ENCODE results near the gene CBY2.
A peak's percentile ranks its signal among the peaks of the same experiment; 100 is the strongest.

The CBY2 gene

GRCh38 chr13:45688577-45688976, 13.5 kb upstream of the CBY2 start:
- no peak for ATAC-seq (replicated peaks)
- Mint-ChIP-seq H3K27me3 (peaks cover 0 to 16% of the 10 kb centered on the region in 2 donors), H3K9me3 (peaks cover 0 to 2% of the 10 kb centered on the region in 2 donors), H3K4me3 (no peak overlapping the region), H3K36me3 (no peaks in the 10 kb centered on the region), H3K27ac (no peak overlapping the region), H3K4me1 (no peaks in the 10 kb centered on the region)
- no peak for DNase-seq

GRCh38 chr13:45690636-45691035, 11.5 kb upstream of the CBY2 start:
- Mint-ChIP-seq H3K36me3 (no peaks in the 10 kb centered on the region), H3K4me3 (no peak overlapping the region), H3K27ac (no peak overlapping the region), H3K4me1 (no peaks in the 10 kb centered on the region), H3K9me3 (peaks cover 0 to 2% of the 10 kb centered on the region in 2 donors), H3K27me3 (peaks cover 0 to 16% of the 10 kb centered on the region in 2 donors)
- ATAC-seq (replicated peaks) (no peak), DNase-seq (no peak)

- H3K9me3 Mint-ChIP-seq: peaks cover 0 to 2% of the 10 kb centered on the region in 2 donors
- no peaks in the 10 kb centered on the region for H3K36me3 Mint-ChIP-seq
- H3K27me3 Mint-ChIP-seq: peaks cover 0 to 16% of the 10 kb centered on the region in 2 donors
- no peaks in the 10 kb centered on the region for H3K4me1 Mint-ChIP-seq
- DNase-seq (no peak), ATAC-seq (replicated peaks) (no peak)
- no peak overlapping the region for H3K27ac Mint-ChIP-seq
- no peak overlapping the region for H3K4me3 Mint-ChIP-seq
Observed at GRCh38 chr13:45691251-45691650, 10.9 kb upstream of the CBY2 start.

- ATAC-seq (replicated peaks) (no peak), DNase-seq (no peak)
- H3K4me3 Mint-ChIP-seq: no peak overlapping the region
- peaks cover 0 to 16% of the 10 kb centered on the region in 2 donors for H3K27me3 Mint-ChIP-seq
- H3K9me3 Mint-ChIP-seq: peaks cover 0 to 2% of the 10 kb centered on the region in 2 donors
- H3K27ac Mint-ChIP-seq: no peak overlapping the region
- H3K4me1 Mint-ChIP-seq: no peaks in the 10 kb centered on the region
- H3K36me3 Mint-ChIP-seq: no peaks in the 10 kb centered on the region
Observed at GRCh38 chr13:45691667-45692066, 10.5 kb upstream of the CBY2 start.

GRCh38 chr13:45695198-45695730, 6.9 kb upstream of the CBY2 start:
- Mint-ChIP-seq H3K4me3 (no peak overlapping the region), H3K36me3 (no peaks in the 10 kb centered on the region), H3K27me3 (peaks cover 0 to 17% of the 10 kb centered on the region in 2 donors), H3K4me1 (no peaks in the 10 kb centered on the region), H3K27ac (no peak overlapping the region), H3K9me3 (peaks cover 0 to 2% of the 10 kb centered on the region in 2 donors)
- DNase-seq (no peak), ATAC-seq (replicated peaks) (peak in 1 of 2 donors; percentile 36)

- H3K27me3 Mint-ChIP-seq: peaks cover 0 to 11% of the 10 kb centered on the region in 2 donors
- no peak overlapping the region for H3K27ac Mint-ChIP-seq
- peaks cover 0 to 2% of the 10 kb centered on the region in 2 donors for H3K9me3 Mint-ChIP-seq
- H3K4me1 Mint-ChIP-seq: no peaks in the 10 kb centered on the region
- ATAC-seq (replicated peaks) (no peak), DNase-seq (no peak)
- no peaks in the 10 kb centered on the region for H3K36me3 Mint-ChIP-seq
- H3K4me3 Mint-ChIP-seq: no peak overlapping the region
Observed at GRCh38 chr13:45696610-45697226, 5.4 kb upstream of the CBY2 start.

GRCh38 chr13:45700971-45701900, 884 bp upstream of the CBY2 start:
- Mint-ChIP-seq H3K4me3 (no peak overlapping the region), H3K36me3 (no peaks in the 10 kb centered on the region), H3K27ac (no peak overlapping the region), H3K27me3 (peaks cover 7 to 10% of the 10 kb centered on the region in 2 donors), H3K4me1 (peaks cover 3 to 5% of the 10 kb centered on the region in 2 donors), H3K9me3 (no peaks in the 10 kb centered on the region)
- ATAC-seq (replicated peaks) (no peak), DNase-seq (no peak)

GRCh38 chr13:45702869-45703391, 810 bp downstream of the CBY2 start:
- Mint-ChIP-seq H3K9me3 (no peaks in the 10 kb centered on the region), H3K4me1 (peaks cover 3 to 7% of the 10 kb centered on the region in 2 donors), H3K36me3 (no peaks in the 10 kb centered on the region), H3K27ac (no peak overlapping the region), H3K27me3 (peaks cover 7 to 10% of the 10 kb centered on the region in 2 donors), H3K4me3 (no peak overlapping the region)
- DNase-seq (no peak), ATAC-seq (replicated peaks) (no peak)

- peaks cover 3 to 7% of the 10 kb centered on the region in 2 donors for H3K4me1 Mint-ChIP-seq
- H3K27ac Mint-ChIP-seq: no peak overlapping the region
- ATAC-seq (replicated peaks): no peak
- peaks cover 7 to 10% of the 10 kb centered on the region in 2 donors for H3K27me3 Mint-ChIP-seq
- DNase-seq: no peak
- no peak overlapping the region for H3K4me3 Mint-ChIP-seq
- no peaks in the 10 kb centered on the region for H3K36me3 Mint-ChIP-seq
- H3K9me3 Mint-ChIP-seq: no peaks in the 10 kb centered on the region
Observed at GRCh38 chr13:45704211-45704739, 2.2 kb downstream of the CBY2 start.

- Mint-ChIP-seq H3K4me1 (peaks cover 3 to 7% of the 10 kb centered on the region in 2 donors), H3K27ac (no peak overlapping the region), H3K36me3 (no peaks in the 10 kb centered on the region), H3K9me3 (no peaks in the 10 kb centered on the region), H3K4me3 (no peak overlapping the region), H3K27me3 (peaks cover 7 to 10% of the 10 kb centered on the region in 2 donors)
- DNase-seq: no peak
- no peak for ATAC-seq (replicated peaks)
Observed at GRCh38 chr13:45704854-45705695, 3.0 kb downstream of the CBY2 start.

GRCh38 chr13:45705918-45706317, 3.8 kb downstream of the CBY2 start:
- peaks cover 4 to 10% of the 10 kb centered on the region in 2 donors for H3K27me3 Mint-ChIP-seq
- H3K9me3 Mint-ChIP-seq: no peaks in the 10 kb centered on the region
- ATAC-seq (replicated peaks): peak; percentile 52 to 57
- H3K36me3 Mint-ChIP-seq: no peaks in the 10 kb centered on the region
- H3K4me1 Mint-ChIP-seq: peaks cover 3 to 7% of the 10 kb centered on the region in 2 donors
- no peak for DNase-seq
- H3K27ac Mint-ChIP-seq: no peak overlapping the region
- H3K4me3 Mint-ChIP-seq: no peak overlapping the region

GRCh38 chr13:45707516-45708100, 5.5 kb downstream of the CBY2 start:
- H3K27ac Mint-ChIP-seq: no peak overlapping the region
- H3K27me3 Mint-ChIP-seq: peaks cover 4 to 10% of the 10 kb centered on the region in 2 donors
- DNase-seq: no peak
- no peaks in the 10 kb centered on the region for H3K36me3 Mint-ChIP-seq
- H3K4me1 Mint-ChIP-seq: peaks cover 3 to 7% of the 10 kb centered on the region in 2 donors
- H3K9me3 Mint-ChIP-seq: no peaks in the 10 kb centered on the region
- H3K4me3 Mint-ChIP-seq: no peak overlapping the region
- ATAC-seq (replicated peaks): no peak

- H3K9me3 Mint-ChIP-seq: no peaks in the 10 kb centered on the region
Observed at GRCh38 chr13:45711951-45712350, 9.8 kb downstream of the CBY2 start.

More at GRCh38 chr13:45711951-45712350, 9.8 kb downstream of the CBY2 start:
- Mint-ChIP-seq H3K27ac (no peak overlapping the region), H3K27me3 (no peaks in the 10 kb centered on the region), H3K4me3 (no peak overlapping the region), H3K36me3 (no peaks in the 10 kb centered on the region), H3K4me1 (no peaks in the 10 kb centered on the region)
- DNase-seq: no peak
- ATAC-seq (replicated peaks): no peak
